HG03571 (cell line): ENCODE results near the gene EN2.
A peak's percentile ranks its signal among the peaks of the same experiment; 100 is the strongest.

Experiments
- ATAC-seq: cut with Tn5 transposase; IDR thresholded peaks from one replicate; pipeline ENCODE4 v1.9.1; 2021; ENCODE audit not compliant: unreplicated experiment

Gene EN2

GRCh38 chr7:155458111-155458877 lies at the start of gene EN2:
Gene EN2 (plus strand): TSS chr7:155458129. CDS start chr7:155458378, 249 bp downstream.
- no peak for ATAC-seq

- no peak for ATAC-seq
Observed at GRCh38 chr7:155408651-155409586, 49.0 kb upstream of the EN2 start.

- ATAC-seq = no peak
Observed at GRCh38 chr7:155409980-155410379, 47.9 kb upstream of the EN2 start.

GRCh38 chr7:155410431-155410830 lies 47.5 kb upstream of the EN2 start:
- ATAC-seq = no peak

- no peak for ATAC-seq
Observed at GRCh38 chr7:155411718-155412415, 46.1 kb upstream of the EN2 start.

GRCh38 chr7:155412416-155413253 lies 45.3 kb upstream of the EN2 start:
- peak; percentile 88 for ATAC-seq

GRCh38 chr7:155414547-155415492 lies 43.1 kb upstream of the EN2 start:
- no peak for ATAC-seq

GRCh38 chr7:155416646-155417380 lies 41.1 kb upstream of the EN2 start:
- no peak for ATAC-seq

- no peak for ATAC-seq
Observed at GRCh38 chr7:155418304-155418703, 39.6 kb upstream of the EN2 start.

GRCh38 chr7:155418941-155419755 lies 38.8 kb upstream of the EN2 start:
- no peak for ATAC-seq

GRCh38 chr7:155420116-155420515 lies 37.8 kb upstream of the EN2 start:
- no peak for ATAC-seq

- ATAC-seq = no peak
Observed at GRCh38 chr7:155422151-155422550, 35.8 kb upstream of the EN2 start.

- ATAC-seq = no peak
Observed at GRCh38 chr7:155422599-155423336, 35.2 kb upstream of the EN2 start.

- ATAC-seq = no peak
Observed at GRCh38 chr7:155423337-155424285, 34.3 kb upstream of the EN2 start.

GRCh38 chr7:155424301-155425010 lies 33.5 kb upstream of the EN2 start:
- no peak for ATAC-seq

- no peak for ATAC-seq
Observed at GRCh38 chr7:155425011-155425340, 33.0 kb upstream of the EN2 start.
